Activated naive CD4-positive, alpha-beta T cell treated with anti-CD3 and anti-CD28 coated beads for 36 hours (primary cell): ENCODE results near the gene TGM3. TPM values are rescaled to one million over a fixed set of nuclear protein-coding genes. Genes with fewer than 3 reads are reported as not detected.

Experiments
- CTCF ChIA-PET: fragments of 350-600 bp; sonication (Branson Sonifier 250); formaldehyde crosslinking; loops from one replicate; lab custom pipeline; 2021; ENCODE audit warnings: antibody characterized with exemption; lab: Charles Lee
- DNase-seq: peaks from one replicate; pipeline ENCODE4 v3.0.0-alpha.2; 2020
- H3K27ac Mint-ChIP-seq: one replicate; pipeline ENCODE4 v1.8.0; 2021; ENCODE audit warnings: mild to moderate bottlenecking, mixed read lengths
- H3K27me3 Mint-ChIP-seq: one replicate; pipeline ENCODE4 v1.8.0; 2021; ENCODE audit warnings: low read depth, mixed read lengths
- H3K36me3 Mint-ChIP-seq: one replicate; pipeline ENCODE4 v1.8.0; 2021; ENCODE audit warnings: low read depth, mixed read lengths
- H3K4me1 Mint-ChIP-seq: one replicate; pipeline ENCODE4 v1.8.0; 2021; ENCODE audit warnings: low read depth, mixed read lengths
- H3K4me3 Mint-ChIP-seq: one replicate; pipeline ENCODE4 v1.8.0; 2021; ENCODE audit warnings: mild to moderate bottlenecking, moderate library complexity, mixed read lengths
- H3K9me3 Mint-ChIP-seq: one replicate; pipeline ENCODE4 v1.8.0; 2021; ENCODE audit warnings: mixed read lengths
- intact Hi-C: fragments of 100-400 bp; cut with micrococcal nuclease; formaldehyde crosslinking; loops from one replicate; pipeline ENCODE4 v1.15.1; 2023
- total RNA-seq, 2 experiments: library from RNA; stranded (reverse); gene quantifications; one replicate each; pipeline ENCODE4 v1.2.3, GENCODE V29; 2021

The TGM3 gene
- total RNA-seq, 2 experiments from 2014 or later: not detected

GRCh38 chr20:2335096-2335870 is 39.5 kb downstream of the TGM3 start:
- CTCF ChIA-PET: interaction anchor here (1.0 kb wide), 1 partner anchor 128 kb away, joined by 4 read pairs; no protein-coding TSS in a partner anchor
- DNase-seq: no peak

GRCh38 chr20:2336471-2336870 is 40.7 kb downstream of the TGM3 start:
- Mint-ChIP-seq H3K4me1 (no peaks in the 10 kb centered on the region), H3K4me3 (no peak overlapping the region), H3K27ac (no peak overlapping the region), H3K9me3 (no peaks in the 10 kb centered on the region), H3K36me3 (no peaks in the 10 kb centered on the region), H3K27me3 (no peaks in the 10 kb centered on the region)
- CTCF ChIA-PET: no interaction called here
- DNase-seq: no peak
- intact Hi-C loops: no loop called here

More at GRCh38 chr20:2335096-2335870, 39.5 kb downstream of the TGM3 start:
- H3K9me3 Mint-ChIP-seq: no peaks in the 10 kb centered on the region
- H3K27ac Mint-ChIP-seq: no peak overlapping the region
- H3K36me3 Mint-ChIP-seq: no peaks in the 10 kb centered on the region
- no peak overlapping the region for H3K4me3 Mint-ChIP-seq
- H3K4me1 Mint-ChIP-seq: no peaks in the 10 kb centered on the region
- intact Hi-C loops: no loop called here
- no peaks in the 10 kb centered on the region for H3K27me3 Mint-ChIP-seq

DNA sequence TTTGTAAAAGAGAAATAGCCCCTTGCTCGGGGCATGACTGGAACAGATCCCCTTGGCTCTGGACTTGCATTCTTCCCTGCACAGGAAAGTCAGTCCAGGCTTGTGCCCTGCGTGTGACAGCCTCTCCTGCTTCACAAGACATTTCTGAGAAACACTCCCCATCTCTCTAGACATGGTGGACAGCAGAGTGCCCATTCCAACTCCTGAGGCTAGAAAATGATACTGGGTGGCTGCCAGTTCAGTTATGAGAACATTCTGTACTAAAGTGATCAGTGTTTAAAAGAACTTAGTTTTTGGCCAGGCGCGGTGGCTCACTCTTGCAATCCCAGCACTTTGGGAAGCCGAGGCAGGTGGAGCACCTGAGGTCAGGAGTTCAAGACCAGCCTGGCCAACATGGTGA is 41.3 kb downstream of the TGM3 start:
- intact Hi-C loops: no loop called here
- no peaks in the 10 kb centered on the region for H3K4me1 Mint-ChIP-seq
- CTCF ChIA-PET: no interaction called here

DNA sequence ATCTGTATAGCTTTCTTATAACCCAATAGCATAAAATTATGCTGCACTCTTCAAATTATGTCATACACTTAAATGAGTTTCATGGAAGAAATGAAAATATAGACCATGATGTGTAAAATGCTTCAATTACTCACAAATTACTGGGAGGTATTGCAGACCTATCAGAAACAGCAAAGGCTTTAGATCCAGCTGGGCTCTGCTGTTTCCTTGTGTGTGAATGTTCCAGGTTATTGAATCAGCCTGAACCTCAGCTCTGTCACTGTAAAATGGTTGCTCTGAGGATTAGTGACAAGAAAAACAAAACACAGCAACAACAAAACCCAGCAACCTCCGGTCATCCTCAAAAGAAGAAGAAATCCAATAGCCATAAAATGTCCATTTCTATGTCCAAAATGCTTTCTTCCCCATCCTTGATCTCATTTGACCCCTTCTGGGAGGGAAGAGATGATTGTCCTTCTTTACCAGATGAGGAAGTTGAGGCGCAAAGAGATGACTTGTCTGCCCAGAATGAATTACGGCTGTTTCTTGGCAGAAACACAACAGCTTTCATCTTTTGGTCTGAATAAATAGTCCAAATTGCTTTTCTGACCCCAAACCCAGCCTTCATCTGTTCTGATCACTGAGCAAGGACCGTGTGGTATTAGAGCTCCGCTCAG is 42.7 kb downstream of the TGM3 start:
- Mint-ChIP-seq H3K36me3 (no peaks in the 10 kb centered on the region), H3K4me3 (no peak overlapping the region), H3K9me3 (no peaks in the 10 kb centered on the region), H3K27ac (no peak overlapping the region), H3K4me1 (no peaks in the 10 kb centered on the region), H3K27me3 (no peaks in the 10 kb centered on the region)
- no peak for DNase-seq
- intact Hi-C loops: no loop called here
- CTCF ChIA-PET: interaction anchor here (0.7 kb wide), 1 partner anchor 141 kb away, joined by 3 read pairs; no protein-coding TSS in a partner anchor

More for the DNA sequence above, 41.3 kb downstream of the TGM3 start:
- Mint-ChIP-seq H3K36me3 (no peaks in the 10 kb centered on the region), H3K4me3 (no peak overlapping the region), H3K9me3 (no peaks in the 10 kb centered on the region), H3K27ac (no peak overlapping the region), H3K27me3 (no peaks in the 10 kb centered on the region)
- no peak for DNase-seq

- CTCF ChIA-PET: no interaction called here
- intact Hi-C loops: no loop called here
- H3K27ac Mint-ChIP-seq: no peak overlapping the region
- no peaks in the 10 kb centered on the region for H3K36me3 Mint-ChIP-seq
- H3K27me3 Mint-ChIP-seq: no peaks in the 10 kb centered on the region
- H3K4me1 Mint-ChIP-seq: no peaks in the 10 kb centered on the region
- no peak overlapping the region for H3K4me3 Mint-ChIP-seq
- no peak for DNase-seq
- no peaks in the 10 kb centered on the region for H3K9me3 Mint-ChIP-seq
Measured at GRCh38 chr20:2340136-2340535, 44.3 kb downstream of the TGM3 start.

GRCh38 chr20:2340823-2341222 is 45.0 kb downstream of the TGM3 start:
- no peaks in the 10 kb centered on the region for H3K36me3 Mint-ChIP-seq

DNA sequence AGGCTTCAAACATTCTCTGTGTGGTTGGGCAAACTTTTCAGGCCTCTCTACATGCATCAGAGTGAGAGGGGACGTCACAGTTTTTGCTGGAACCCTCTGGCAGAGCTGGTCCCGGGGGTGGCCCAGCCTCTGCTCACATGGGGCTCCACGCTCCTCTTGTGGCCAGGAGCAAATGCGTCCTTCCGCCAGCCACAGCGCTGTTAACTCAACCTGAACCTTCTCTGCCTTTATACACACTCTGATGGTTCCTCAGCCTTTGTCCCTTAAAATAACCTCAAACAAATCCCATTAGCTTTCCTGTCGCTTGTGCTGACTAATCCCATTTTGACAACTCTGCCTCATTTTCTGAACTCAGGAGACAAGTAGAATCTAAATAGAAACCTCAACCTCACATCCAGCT is 45.5 kb downstream of the TGM3 start:
- Mint-ChIP-seq H3K27me3 (peaks cover 3% of the 10 kb centered on the region), H3K9me3 (no peaks in the 10 kb centered on the region), H3K36me3 (no peaks in the 10 kb centered on the region), H3K4me1 (no peaks in the 10 kb centered on the region), H3K27ac (no peak overlapping the region), H3K4me3 (no peak overlapping the region)
- no peak for DNase-seq
- intact Hi-C loops: no loop called here
- CTCF ChIA-PET: interaction anchor here (1.5 kb wide), 1 partner anchor 134 kb away, joined by 3 read pairs; no protein-coding TSS in a partner anchor

More at GRCh38 chr20:2340823-2341222, 45.0 kb downstream of the TGM3 start:
- Mint-ChIP-seq H3K4me3 (no peak overlapping the region), H3K9me3 (no peaks in the 10 kb centered on the region), H3K27me3 (peaks cover 3% of the 10 kb centered on the region), H3K27ac (no peak overlapping the region), H3K4me1 (no peaks in the 10 kb centered on the region)
- CTCF ChIA-PET: interaction anchor here (1.5 kb wide), 1 partner anchor 133 kb away, joined by 3 read pairs; no protein-coding TSS in a partner anchor
- no peak for DNase-seq
- intact Hi-C loops: no loop called here

DNA sequence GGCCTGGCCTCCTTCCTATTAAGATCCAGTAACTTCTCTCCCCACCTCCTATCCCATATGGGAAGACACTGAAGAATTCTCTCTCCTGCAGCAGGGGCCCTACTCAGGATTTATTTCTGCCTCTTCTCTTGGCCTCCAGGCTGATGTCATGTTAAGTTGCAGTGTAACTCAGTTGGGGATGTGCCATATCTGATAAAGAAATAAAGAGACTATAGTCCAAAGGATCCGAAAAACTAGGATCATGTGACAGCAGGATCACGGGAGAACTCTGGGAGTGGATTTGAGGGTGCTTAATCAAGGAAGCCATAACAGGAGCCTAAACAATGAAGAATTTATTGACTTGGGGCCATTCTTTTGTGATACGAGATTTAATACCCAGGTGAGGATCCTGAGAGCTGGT is 46.4 kb downstream of the TGM3 start:
- H3K4me1 Mint-ChIP-seq: no peaks in the 10 kb centered on the region
- H3K27ac Mint-ChIP-seq: no peak overlapping the region
- no peaks in the 10 kb centered on the region for H3K9me3 Mint-ChIP-seq
- intact Hi-C loops: no loop called here
- no peak for DNase-seq
- H3K4me3 Mint-ChIP-seq: no peak overlapping the region
- no peaks in the 10 kb centered on the region for H3K36me3 Mint-ChIP-seq
- H3K27me3 Mint-ChIP-seq: peaks cover 3% of the 10 kb centered on the region
- CTCF ChIA-PET: no interaction called here

GRCh38 chr20:2346188-2346587 is 50.4 kb downstream of the TGM3 start:
- no peaks in the 10 kb centered on the region for H3K4me1 Mint-ChIP-seq
- no peak overlapping the region for H3K4me3 Mint-ChIP-seq
- no peaks in the 10 kb centered on the region for H3K9me3 Mint-ChIP-seq
- CTCF ChIA-PET: interaction anchor here (1.9 kb wide), 1 partner anchor 17 kb away, joined by 5 read pairs; no protein-coding TSS in a partner anchor
- DNase-seq: no peak
- H3K27me3 Mint-ChIP-seq: peaks cover 5% of the 10 kb centered on the region
- intact Hi-C loops: loop anchor here (2.0 to 5.0 kb wide), 2 partner anchors 381 to 544 kb away; no protein-coding TSS in a partner anchor
- no peak overlapping the region for H3K27ac Mint-ChIP-seq
- no peaks in the 10 kb centered on the region for H3K36me3 Mint-ChIP-seq

DNA sequence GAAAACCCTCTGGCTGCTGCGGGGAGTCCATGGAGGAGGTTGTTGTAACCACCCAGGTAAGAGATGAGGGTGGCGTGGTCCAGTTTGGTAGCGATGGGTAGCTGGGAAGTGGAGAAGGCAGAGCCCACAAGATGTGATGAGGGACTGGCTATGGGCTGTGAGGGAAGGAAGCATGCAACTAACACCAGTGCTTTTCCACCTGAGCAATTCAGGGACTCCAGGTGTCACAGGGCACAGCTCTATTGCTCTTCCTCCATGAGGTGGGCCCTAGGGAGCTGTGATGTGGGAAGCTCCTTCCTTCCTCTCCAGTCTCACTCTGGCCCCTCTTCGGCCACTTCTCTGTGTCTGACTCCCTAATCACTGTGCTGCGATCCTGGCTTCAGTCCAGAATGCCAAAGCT is 52.5 kb downstream of the TGM3 start:
- intact Hi-C loops: loop anchor here (5.0 kb wide), 1 partner anchor 546 kb away; no protein-coding TSS in a partner anchor
- H3K27ac Mint-ChIP-seq: no peak overlapping the region
- peaks cover 8% of the 10 kb centered on the region for H3K27me3 Mint-ChIP-seq
- CTCF ChIA-PET: interaction anchor here (0.6 to 1.9 kb wide), 4 partner anchors 98 to 141 kb away, joined by 3 to 6 read pairs (median 5); no protein-coding TSS in a partner anchor
- no peaks in the 10 kb centered on the region for H3K9me3 Mint-ChIP-seq
- H3K4me1 Mint-ChIP-seq: no peaks in the 10 kb centered on the region
- no peak overlapping the region for H3K4me3 Mint-ChIP-seq
- DNase-seq: no peak
- H3K36me3 Mint-ChIP-seq: no peaks in the 10 kb centered on the region

GRCh38 chr20:2349801-2350200 is 54.0 kb downstream of the TGM3 start:
- Mint-ChIP-seq H3K27me3 (peaks cover 13% of the 10 kb centered on the region), H3K4me1 (no peaks in the 10 kb centered on the region), H3K4me3 (no peak overlapping the region), H3K36me3 (no peaks in the 10 kb centered on the region), H3K27ac (no peak overlapping the region), H3K9me3 (no peaks in the 10 kb centered on the region)
- intact Hi-C loops: loop anchor here (5.0 kb wide), 1 partner anchor 548 kb away; no protein-coding TSS in a partner anchor
- no peak for DNase-seq
- CTCF ChIA-PET: interaction anchor here (0.6 to 1.9 kb wide), 6 partner anchors 23 to 469 kb away, joined by 3 to 7 read pairs (median 4); no protein-coding TSS in a partner anchor

- Mint-ChIP-seq H3K9me3 (no peaks in the 10 kb centered on the region), H3K4me1 (no peaks in the 10 kb centered on the region), H3K27me3 (peaks cover 12% of the 10 kb centered on the region), H3K36me3 (no peaks in the 10 kb centered on the region), H3K4me3 (no peak overlapping the region), H3K27ac (no peak overlapping the region)
- intact Hi-C loops: loop anchor here (1.0 kb wide), 1 partner anchor 324 kb away; no protein-coding TSS in a partner anchor
- CTCF ChIA-PET: interaction anchor here (0.7 to 1.9 kb wide), 4 partner anchors 22 to 171 kb away, joined by 3 to 7 read pairs (median 4); no protein-coding TSS in a partner anchor
- no peak for DNase-seq
Measured at GRCh38 chr20:2350606-2351005, 54.8 kb downstream of the TGM3 start.
